GM21423 (cell line): ENCODE measurements around the gene MTG1.
A peak's percentile ranks its signal among the peaks of the same experiment; 100 is the strongest.
"Not testable (repeated sequence)": the region's sequence is repeated elsewhere in the genome, so short reads cannot be mapped to it uniquely, and the experiment has no call there.

Experiments
- ATAC-seq: cut with Tn5 transposase; IDR thresholded peaks from one replicate; pipeline ENCODE4 v1.9.1; 2021; ENCODE audit warnings: mild to moderate bottlenecking, moderate library complexity; ENCODE audit not compliant: unreplicated experiment

The MTG1 gene

GRCh38 chr10:133399123-133399601 lies 5.2 kb downstream of the MTG1 start:
- no peak for ATAC-seq

DNA sequence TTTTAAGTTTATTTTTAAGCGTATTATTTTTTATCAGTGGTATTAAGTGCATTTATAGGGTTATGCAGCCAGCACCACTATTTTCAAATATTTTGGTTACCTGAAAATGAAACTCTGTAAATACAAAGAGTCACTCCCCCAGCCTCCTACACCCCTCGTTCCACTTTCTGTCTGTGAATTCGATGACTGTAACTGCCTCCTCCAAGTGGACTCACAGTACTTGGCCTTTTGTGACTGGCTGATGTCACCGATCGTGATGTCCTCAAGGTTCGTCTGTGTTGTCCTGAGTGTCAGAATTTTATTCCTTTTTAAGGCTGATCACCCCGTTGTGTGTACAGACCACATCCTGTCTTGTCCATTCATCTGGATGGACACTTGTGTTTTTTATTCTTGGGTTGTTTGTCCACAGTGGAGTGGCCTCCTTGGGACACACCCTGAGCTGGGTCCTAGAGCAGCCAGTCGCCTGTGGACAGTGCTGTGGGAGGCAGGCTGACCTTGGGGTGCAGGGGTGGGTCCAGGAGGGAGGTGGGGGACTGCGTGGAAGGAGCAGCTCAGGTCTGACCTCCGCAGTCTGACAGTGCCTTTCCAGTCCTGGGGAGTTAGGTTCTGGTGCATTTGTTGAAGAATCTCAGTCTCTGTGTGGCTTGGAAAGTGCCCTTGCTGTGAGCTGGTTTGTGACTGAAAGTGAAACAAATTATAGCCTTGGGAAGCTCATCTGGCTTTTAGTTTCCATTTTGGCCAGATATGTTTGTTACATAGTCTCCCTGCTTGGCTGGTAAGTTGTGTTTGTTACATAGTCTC lies 6.9 kb downstream of the MTG1 start:
- ATAC-seq, result peak; percentile 80

- no peak for ATAC-seq
Observed at GRCh38 chr10:133401500-133401899, 7.5 kb downstream of the MTG1 start.

DNA sequence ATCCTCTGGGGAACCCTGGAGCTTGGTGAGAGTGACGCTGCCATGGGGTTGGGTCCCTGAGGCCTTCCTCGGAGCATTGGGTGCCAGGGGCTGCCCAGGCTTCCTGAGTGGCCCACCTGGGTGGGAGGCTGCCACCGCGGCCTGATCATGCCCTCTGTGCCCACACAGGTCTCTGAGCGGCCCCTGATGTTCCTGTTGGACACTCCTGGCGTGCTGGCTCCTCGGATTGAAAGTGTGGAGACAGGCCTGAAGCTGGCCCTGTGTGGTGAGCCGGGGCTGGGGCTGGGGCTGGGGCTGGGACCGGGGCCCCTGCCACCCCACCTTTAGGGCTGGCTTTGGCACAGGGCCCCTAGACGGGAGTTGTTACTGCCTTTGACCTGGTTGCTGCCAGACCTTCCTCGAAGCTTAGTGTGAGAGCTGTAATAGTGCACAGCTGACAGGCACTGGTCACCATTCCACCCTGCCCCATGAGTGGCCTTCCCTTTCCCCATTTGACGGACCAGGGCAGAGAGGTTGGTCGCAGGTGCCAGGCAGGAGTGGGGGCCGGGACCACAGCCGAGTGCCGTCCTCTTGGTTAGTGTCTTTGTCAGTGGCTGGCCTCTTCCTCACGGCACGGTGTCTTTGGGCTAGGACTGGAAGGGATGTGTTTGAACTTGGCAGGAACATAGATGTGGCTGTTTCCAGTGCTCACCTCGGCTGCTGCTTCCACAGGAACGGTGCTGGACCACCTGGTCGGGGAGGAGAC lies 8.2 kb downstream of the MTG1 start:
- ATAC-seq, result no peak

DNA sequence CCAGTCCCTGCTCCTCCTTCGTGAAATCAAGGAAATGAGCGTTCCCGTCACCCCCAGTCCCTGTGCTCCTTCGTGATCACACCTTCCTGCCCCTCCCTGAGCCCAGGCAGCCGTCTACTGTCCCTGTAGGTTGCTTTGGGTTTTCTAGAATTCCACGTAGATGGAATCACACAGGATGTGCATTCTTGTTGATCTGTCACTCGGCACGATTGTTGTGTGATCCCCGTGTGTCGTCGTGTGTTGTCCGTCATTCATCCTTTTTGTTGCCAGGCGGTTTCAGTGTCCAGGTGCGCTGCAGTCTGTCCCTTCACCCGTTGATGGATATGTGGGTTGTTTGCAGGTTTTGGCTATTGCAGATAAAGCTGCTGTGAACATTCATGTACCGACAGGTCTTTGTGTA lies 9.4 kb downstream of the MTG1 start:
- no peak for ATAC-seq

DNA sequence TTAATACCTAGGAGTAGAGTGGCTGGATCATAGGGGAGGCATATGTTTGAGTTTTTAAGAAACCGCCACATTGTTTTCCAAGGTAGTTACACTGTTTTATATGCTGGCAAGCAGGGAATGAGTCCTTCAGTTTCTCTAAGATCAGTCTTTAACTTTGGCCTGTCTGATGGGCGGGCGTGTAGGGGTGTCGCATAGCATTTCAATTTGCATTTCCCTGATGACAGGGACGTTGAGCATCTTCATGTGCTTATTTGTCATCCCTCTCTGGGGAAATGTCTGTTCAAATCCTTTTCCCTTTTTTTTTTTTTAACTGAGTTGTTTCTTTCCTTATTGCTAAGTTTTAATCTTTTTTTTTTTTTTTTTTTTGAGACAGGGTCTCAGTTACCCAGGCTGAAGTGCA lies 9.8 kb downstream of the MTG1 start:
- ATAC-seq, result no peak

DNA sequence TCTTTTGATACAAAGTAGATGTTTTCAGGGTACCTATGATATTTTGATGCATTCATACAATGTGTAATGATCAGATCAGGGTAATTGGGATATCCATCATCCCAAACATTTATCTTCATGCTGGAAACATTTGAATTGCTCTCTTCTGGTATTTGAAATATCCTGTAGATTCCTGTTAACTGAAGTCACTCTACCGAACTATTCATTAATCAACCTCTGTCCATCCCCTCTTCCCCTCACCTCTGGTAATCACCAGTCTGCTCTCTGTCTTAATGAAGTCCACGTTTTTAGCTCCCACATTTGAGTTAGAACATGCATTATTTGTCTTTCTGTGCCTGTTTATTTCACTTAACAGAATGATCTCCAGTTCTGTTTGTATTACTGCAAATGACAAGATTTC lies 11.3 kb downstream of the MTG1 start:
- no peak for ATAC-seq

- peak; percentile 55 for ATAC-seq
Observed at GRCh38 chr10:133405844-133406527, 12.0 kb downstream of the MTG1 start.

DNA sequence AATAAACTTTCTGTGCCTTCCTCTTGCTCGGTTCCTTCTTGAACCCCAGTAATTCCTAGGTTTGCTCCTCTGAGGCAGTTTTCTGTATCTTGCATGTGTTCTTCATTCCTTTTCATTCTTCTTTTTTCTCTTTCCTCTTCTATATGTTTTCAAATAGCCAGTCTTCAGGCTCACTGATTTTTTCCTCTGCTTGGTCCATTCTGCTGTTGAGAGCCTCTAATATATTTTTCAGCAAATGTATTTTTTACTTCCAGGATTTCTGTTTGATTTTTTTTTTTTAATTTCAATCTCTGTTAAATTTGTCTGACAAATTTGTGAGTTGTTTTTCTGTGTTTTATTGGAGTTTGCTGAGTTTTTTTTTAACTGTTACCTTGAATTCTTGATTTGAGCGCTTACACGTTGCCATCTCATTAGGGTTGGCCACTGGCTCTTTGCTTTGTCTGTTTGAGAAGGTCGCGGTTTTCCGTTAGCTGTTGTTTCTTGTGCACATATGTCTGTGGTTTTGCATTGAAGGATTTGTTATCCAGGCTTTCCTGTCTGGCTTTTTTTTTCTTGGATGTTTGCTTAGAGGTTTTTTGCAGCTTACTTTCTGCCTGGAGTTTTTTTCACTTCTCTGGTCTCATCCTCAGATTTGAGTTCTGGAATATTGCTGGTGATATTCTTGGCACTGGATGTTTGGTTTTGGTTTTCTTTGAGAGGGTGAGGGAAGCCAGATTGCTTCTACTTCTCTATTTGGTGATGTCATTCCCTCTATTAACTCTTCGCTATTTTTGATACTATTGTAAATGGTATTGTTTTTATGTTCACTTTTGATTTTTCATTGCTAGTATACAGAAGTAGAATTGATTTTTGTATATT lies 17.8 kb downstream of the MTG1 start:
- no peak for ATAC-seq

DNA sequence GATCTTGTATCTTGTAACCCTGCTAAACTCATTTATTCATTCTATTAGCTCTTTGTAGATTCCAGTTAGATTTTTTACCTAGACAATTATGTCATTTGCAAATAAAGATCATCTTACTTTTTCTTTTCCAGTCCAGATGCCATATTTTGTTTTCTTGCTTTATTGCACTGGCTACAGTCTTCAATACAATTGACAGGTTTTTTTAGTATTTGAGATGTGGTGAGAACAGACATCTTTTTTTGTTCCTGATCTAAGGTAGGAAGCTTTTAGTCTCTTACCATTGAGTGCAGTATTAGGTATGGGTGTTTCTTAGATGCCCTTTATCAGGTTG lies 18.4 kb downstream of the MTG1 start:
- ATAC-seq, result no peak

DNA sequence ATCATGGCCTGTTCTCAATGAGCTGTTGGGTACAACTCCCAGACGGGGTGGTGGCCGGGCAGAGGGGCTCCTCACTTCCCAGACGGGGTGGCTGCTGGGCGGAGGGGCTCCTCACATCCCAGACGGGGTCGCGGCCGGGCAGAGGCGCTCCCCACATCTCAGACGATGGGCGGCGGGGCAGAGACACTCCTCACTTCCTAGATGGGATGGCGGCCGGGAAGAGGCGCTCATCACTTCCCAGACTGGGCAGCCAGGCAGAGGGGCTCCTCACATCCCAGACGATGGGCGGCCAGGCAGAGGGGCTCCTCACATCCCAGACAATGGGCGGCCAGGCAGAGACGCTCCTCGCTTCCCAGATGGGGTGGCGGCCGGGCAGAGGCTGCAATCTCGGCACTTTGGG lies 20.4 kb downstream of the MTG1 start:
- not testable (repeated sequence) for ATAC-seq

GRCh38 chr10:133415752-133416151 lies 21.8 kb downstream of the MTG1 start:
- ATAC-seq, result no peak

DNA sequence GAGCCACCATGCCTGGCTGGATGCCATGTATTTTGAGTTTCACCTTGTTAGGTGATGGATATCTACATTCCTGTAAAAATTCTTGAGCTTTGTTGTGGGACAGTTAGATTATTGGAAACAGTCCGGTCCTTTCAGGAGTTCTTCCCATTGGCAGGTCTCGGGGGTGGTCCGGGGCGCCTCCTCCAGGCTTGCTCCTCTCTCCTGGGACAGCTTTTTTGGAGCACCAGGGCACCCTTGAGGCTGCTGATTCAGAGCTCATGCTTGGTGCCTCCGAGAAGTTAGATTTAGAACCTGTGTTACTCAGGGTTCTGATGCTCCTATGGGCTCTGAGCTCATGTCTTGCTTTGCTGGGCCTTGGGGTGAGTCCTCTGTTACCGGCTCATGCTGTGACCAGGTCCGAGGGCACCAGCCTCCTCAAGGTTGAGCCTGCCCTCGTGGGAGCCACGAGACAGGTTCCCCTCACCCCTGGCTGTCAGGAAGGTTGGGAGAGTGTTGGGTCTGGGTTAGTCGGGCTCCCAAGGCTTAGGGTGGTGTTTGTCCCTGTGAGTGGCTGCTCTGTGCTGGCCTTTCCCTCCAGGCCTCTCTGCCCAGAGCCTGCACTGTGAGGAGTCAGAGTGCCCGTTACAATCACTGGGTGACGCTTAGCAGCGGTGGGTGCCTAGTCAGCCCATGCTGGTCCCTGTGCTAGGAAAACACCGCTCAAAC lies 24.5 kb downstream of the MTG1 start:
- ATAC-seq, result no peak

GRCh38 chr10:133419211-133419950 lies 25.4 kb downstream of the MTG1 start:
- no peak for ATAC-seq

- no peak for ATAC-seq
Observed at GRCh38 chr10:133420028-133420427, 26.1 kb downstream of the MTG1 start.

DNA sequence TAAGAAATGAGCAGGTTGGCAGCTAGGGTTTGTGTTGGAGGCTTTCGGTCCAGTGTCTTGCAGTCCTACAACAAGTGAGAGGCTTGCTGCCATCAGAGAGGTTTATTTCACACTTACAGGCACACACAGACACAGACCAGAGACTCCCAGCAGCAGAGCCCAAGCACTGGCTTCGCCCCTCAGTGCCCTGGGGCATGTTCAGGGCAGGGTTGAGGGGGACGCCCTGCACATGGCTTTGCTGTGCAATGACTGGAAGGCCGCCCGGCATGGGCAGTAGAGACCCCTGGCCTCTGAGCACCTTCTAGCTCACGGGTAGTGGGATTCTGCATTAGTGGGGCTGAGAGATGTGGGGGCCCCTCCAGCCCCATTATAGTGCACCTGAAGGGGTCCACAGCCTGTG lies 26.6 kb downstream of the MTG1 start:
- no peak for ATAC-seq

GRCh38 chr10:133421336-133422222 lies 27.6 kb downstream of the MTG1 start:
- ATAC-seq, result no peak

- no peak for ATAC-seq
Observed at GRCh38 chr10:133422223-133422806, 28.4 kb downstream of the MTG1 start.
